ENCODE results near the gene PSMA5. TPM values are rescaled to one million over a fixed set of nuclear protein-coding genes. Genes with fewer than 3 reads are reported as not detected.

The PSMA5 gene
- total and polyA plus RNA-seq, 2 of the 4 experiments (the other 2 are of a cell fraction), result 75.5 to 107 TPM

DNA sequence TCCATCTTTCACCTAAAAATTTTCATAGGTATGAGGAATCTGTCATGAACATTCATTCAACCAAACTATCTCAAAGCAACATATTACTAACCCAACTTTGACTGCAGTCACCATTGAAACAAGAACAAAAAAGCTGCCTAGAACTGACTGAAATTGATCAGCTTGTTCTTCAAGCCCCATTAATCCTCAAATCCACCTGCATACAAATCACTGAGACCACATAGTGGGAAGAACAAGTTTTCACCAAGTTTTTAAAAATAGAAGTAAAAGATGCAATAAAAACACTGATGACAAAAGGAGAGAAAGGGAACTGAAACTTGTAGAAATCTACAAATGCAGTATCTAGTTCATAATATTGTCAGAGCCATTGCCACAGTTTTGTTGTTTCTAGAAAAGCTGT, 34.6 kb downstream of the PSMA5 start:
- Histone ChIP-seq H3K79me1 (ENCODE audit: low read depth in 1 of 2, low read length in 2 of 2) (peaks cover 14 to 69% of the 10 kb centered on the region in 2 experiments), H2AFZ (replicated peaks; ENCODE audit: low read length, poor library complexity) (no peak overlapping the region), H4K8ac (ENCODE audit: low read depth in 2 of 2, low read length in 2 of 2) (peak overlapping the region; percentile 39 to 46; a peak in 3 of 4 replicates), H3K18ac (ENCODE audit: low read depth, low read length) (peak overlapping the region; percentile 79; the same call in 1 of the 2 replicates), H2BK15ac (ENCODE audit: low read depth, low read length) (peak overlapping the region; percentile 99; the same call in 1 of the 3 replicates), H3K9me3 (ENCODE audit: control insufficient read depth, insufficient read depth, low read length) (no peaks in the 10 kb centered on the region), H2BK20ac (ENCODE audit: low read depth, low read length) (peak overlapping the region; percentile 75), H3K56ac (ENCODE audit: extremely low read depth, insufficient read depth, low read length) (peak overlapping the region; percentile 59), H3K23ac (ENCODE audit: low read depth, low read length) (peak overlapping the region; percentile 76; the same call in 1 of the 2 replicates), H3K27me3 (ENCODE audit: control insufficient read depth, insufficient read depth, low read length) (no peaks in the 10 kb centered on the region), H3K4me1 (ENCODE audit: control insufficient read depth, insufficient read depth, low read length) (peaks cover 24% of the 10 kb centered on the region), H4K20me1 (ENCODE audit: insufficient read depth, low read length) (peaks cover 7% of the 10 kb centered on the region; the same call in 1 of the 2 replicates), H3K4me2 (ENCODE audit: low read depth, low read length) (peak overlapping the region; percentile 63), H3K4ac (ENCODE audit: low read depth, low read length) (peak overlapping the region; percentile 68; the same call in 1 of the 2 replicates), H4K91ac (ENCODE audit: insufficient read depth, low read depth, low read length) (peak overlapping the region; percentile 50), H2AK9ac (replicated peaks; ENCODE audit: low read depth, low read length, poor library complexity) (no peak overlapping the region), H3K27ac (ENCODE audit: insufficient read depth, low read length) (peak overlapping the region; percentile 63; the same call in 1 of the 2 replicates), H4K5ac (ENCODE audit: low read depth, low read length) (no peak overlapping the region; the same call in 1 of the 2 replicates), H2AK5ac (ENCODE audit: low read depth, low read length) (no peak overlapping the region), H2BK120ac (ENCODE audit: low read depth, low read length) (peak overlapping the region; percentile 80), H3K9ac (ENCODE audit: low read depth, low read length) (peak overlapping the region; percentile 24; the same call in 1 of the 2 replicates), H3K36me3 (ENCODE audit: control insufficient read depth, insufficient read depth, low read length) (no peaks in the 10 kb centered on the region), H3K4me3 (ENCODE audit: insufficient read depth, low read depth, low read length) (no peak overlapping the region), H2BK5ac (ENCODE audit: low read depth, low read length, poor library complexity, severe bottlenecking) (peak overlapping the region; percentile 82), H3K14ac (replicated peaks; ENCODE audit: low read depth, low read length) (peak overlapping the region; percentile 80), H3K9me1 (ENCODE audit: insufficient read depth, low read length) (peaks cover 18% of the 10 kb centered on the region)
- no peak for ATAC-seq (ENCODE audit: low read depth)
- dilution Hi-C loops (cut with HindIII; ENCODE audit: low sequenced_read_pairs, unreplicated experiment), result no loop called here
- DNase-seq, result no peak
- BruUV-seq (replicated peaks), result no TSS peak
- POLR2A ChIA-PET (ENCODE audit: unreplicated experiment), result no interaction called here
- in situ Hi-C loops (cut with MboI; ENCODE audit: low sequenced_read_pairs), result no loop called here
- CTCF ChIA-PET, result interaction anchor here (0.9 to 1.3 kb wide), 2 partner anchors 12 to 16 kb away, joined by 3 to 4 read pairs; no protein-coding TSS in a partner anchor
- intact Hi-C loops (cut with micrococcal nuclease), result loop anchor here (2.0 kb wide), 1 partner anchor 35 kb away; no protein-coding TSS in a partner anchor
- TF ChIP-seq, protein P1, sequence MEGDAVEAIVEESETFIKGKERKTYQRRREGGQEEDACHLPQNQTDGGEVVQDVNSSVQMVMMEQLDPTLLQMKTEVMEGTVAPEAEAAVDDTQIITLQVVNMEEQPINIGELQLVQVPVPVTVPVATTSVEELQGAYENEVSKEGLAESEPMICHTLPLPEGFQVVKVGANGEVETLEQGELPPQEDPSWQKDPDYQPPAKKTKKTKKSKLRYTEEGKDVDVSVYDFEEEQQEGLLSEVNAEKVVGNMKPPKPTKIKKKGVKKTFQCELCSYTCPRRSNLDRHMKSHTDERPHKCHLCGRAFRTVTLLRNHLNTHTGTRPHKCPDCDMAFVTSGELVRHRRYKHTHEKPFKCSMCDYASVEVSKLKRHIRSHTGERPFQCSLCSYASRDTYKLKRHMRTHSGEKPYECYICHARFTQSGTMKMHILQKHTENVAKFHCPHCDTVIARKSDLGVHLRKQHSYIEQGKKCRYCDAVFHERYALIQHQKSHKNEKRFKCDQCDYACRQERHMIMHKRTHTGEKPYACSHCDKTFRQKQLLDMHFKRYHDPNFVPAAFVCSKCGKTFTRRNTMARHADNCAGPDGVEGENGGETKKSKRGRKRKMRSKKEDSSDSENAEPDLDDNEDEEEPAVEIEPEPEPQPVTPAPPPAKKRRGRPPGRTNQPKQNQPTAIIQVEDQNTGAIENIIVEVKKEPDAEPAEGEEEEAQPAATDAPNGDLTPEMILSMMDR (conservative IDR thresholded peaks at IDR 0.05; ENCODE audit: low read depth, low read length), result no peak
- no peak for TF ChIP-seq RAD21 (IDR thresholded peaks at IDR 0.05; ENCODE audit: low read length)
- TF ChIP-seq CEBPB (IDR thresholded peaks at IDR 0.05; ENCODE audit: low read depth, low read length), result no peak
- TF ChIP-seq FOS (IDR thresholded peaks at IDR 0.05; ENCODE audit: low read depth, low read length), result no peak
- no peak for TF ChIP-seq POLR2A (IDR thresholded peaks at IDR 0.05; ENCODE audit: low read depth, low read length)
- TF ChIP-seq MXI1 (IDR thresholded peaks at IDR 0.05; ENCODE audit: borderline replicate concordance, low read depth, low read length), result no peak
- TF ChIP-seq, protein P2, sequence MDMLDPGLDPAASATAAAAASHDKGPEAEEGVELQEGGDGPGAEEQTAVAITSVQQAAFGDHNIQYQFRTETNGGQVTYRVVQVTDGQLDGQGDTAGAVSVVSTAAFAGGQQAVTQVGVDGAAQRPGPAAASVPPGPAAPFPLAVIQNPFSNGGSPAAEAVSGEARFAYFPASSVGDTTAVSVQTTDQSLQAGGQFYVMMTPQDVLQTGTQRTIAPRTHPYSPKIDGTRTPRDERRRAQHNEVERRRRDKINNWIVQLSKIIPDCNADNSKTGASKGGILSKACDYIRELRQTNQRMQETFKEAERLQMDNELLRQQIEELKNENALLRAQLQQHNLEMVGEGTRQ (IDR thresholded peaks at IDR 0.05; ENCODE audit: low read depth, low read length), result no peak
- TF ChIP-seq CHD1 (IDR thresholded peaks at IDR 0.05; ENCODE audit: low read depth, low read length), result no peak
- TF ChIP-seq, protein P3, sequence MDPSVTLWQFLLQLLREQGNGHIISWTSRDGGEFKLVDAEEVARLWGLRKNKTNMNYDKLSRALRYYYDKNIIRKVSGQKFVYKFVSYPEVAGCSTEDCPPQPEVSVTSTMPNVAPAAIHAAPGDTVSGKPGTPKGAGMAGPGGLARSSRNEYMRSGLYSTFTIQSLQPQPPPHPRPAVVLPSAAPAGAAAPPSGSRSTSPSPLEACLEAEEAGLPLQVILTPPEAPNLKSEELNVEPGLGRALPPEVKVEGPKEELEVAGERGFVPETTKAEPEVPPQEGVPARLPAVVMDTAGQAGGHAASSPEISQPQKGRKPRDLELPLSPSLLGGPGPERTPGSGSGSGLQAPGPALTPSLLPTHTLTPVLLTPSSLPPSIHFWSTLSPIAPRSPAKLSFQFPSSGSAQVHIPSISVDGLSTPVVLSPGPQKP (IDR thresholded peaks at IDR 0.05; ENCODE audit: borderline replicate concordance, low read depth, low read length), result no peak
- no peak for TF ChIP-seq SMC3 (IDR thresholded peaks at IDR 0.05; ENCODE audit: low read depth, low read length)
- no peak for TF ChIP-seq MAFK (IDR thresholded peaks at IDR 0.05; ENCODE audit: low read depth, low read length)
- no peak for TF ChIP-seq RFX5 (IDR thresholded peaks at IDR 0.05; ENCODE audit: low read depth, low read length)
- TF ChIP-seq RCOR1 (IDR thresholded peaks at IDR 0.05; ENCODE audit: insufficient replicate concordance, low read length), result no peak
- no peak for TF ChIP-seq NFE2L2 (IDR thresholded peaks at IDR 0.05; ENCODE audit: low read depth, low read length)
- no peak for TF ChIP-seq MAZ (IDR thresholded peaks at IDR 0.05; ENCODE audit: borderline replicate concordance, low read depth, low read length)
- TF ChIP-seq BHLHE40 (IDR thresholded peaks at IDR 0.05; ENCODE audit: low read depth, low read length), result no peak
